Stimulated activated CD4-positive, alpha-beta T cell treated with anti-CD3 and anti-CD28 coated beads, Interleukin-2, amount 100 ng/mL, for 24 hours (primary cell): ENCODE data around the gene KCNAB1.
"Not testable (repeated sequence)": the region's sequence is repeated elsewhere in the genome, so short reads cannot be mapped to it uniquely, and the experiment has no call there.

ENCODE experiments used
- DNase-seq, 2 donors: peaks; one replicate each; pipeline ENCODE4 v3.0.0-alpha.2; 2020

KCNAB1 gene

GRCh38 chr3:156548041-156548687 is 427.8 kb downstream of the KCNAB1 start:
- DNase-seq, result no peak

GRCh38 chr3:156548902-156549301 is 428.5 kb downstream of the KCNAB1 start:
- DNase-seq, result no peak

- no peak for DNase-seq
Measured at GRCh38 chr3:156551261-156551660, 430.9 kb downstream of the KCNAB1 start.

- no peak for DNase-seq
Measured at GRCh38 chr3:156551746-156552145, 431.4 kb downstream of the KCNAB1 start.

GRCh38 chr3:156552973-156553372 is 432.6 kb downstream of the KCNAB1 start:
- DNase-seq, result no peak

- peak in 1 of 2 donors; percentile 22 for DNase-seq
Measured at GRCh38 chr3:156553705-156554356, 433.5 kb downstream of the KCNAB1 start.

- DNase-seq, result no peak
Measured at GRCh38 chr3:156554515-156554841, 434.1 kb downstream of the KCNAB1 start.

GRCh38 chr3:156554842-156555687 is 434.7 kb downstream of the KCNAB1 start, which contains the start of gene SSR3:
TSS of gene SSR3 (minus strand) at chr3:156555117. CDS start at chr3:156555089, 28 bp downstream.
- DNase-seq, result peak; percentile 98 to 99

GRCh38 chr3:156558389-156558788 is 438.0 kb downstream of the KCNAB1 start:
- no peak for DNase-seq

GRCh38 chr3:156559321-156559720 is 438.9 kb downstream of the KCNAB1 start:
- no peak for DNase-seq

- DNase-seq, result no peak
Measured at GRCh38 chr3:156561533-156561932, 441.2 kb downstream of the KCNAB1 start.

GRCh38 chr3:156562486-156562885 is 442.1 kb downstream of the KCNAB1 start:
- DNase-seq, result not testable (repeated sequence)

GRCh38 chr3:156563900-156564682 is 443.7 kb downstream of the KCNAB1 start:
- no peak for DNase-seq

- DNase-seq, result not testable (repeated sequence)
Measured at GRCh38 chr3:156569016-156569415, 448.6 kb downstream of the KCNAB1 start.

- not testable (repeated sequence) for DNase-seq
Measured at GRCh38 chr3:156569881-156570280, 449.5 kb downstream of the KCNAB1 start.

GRCh38 chr3:156575641-156576040 is 455.3 kb downstream of the KCNAB1 start:
- DNase-seq, result no peak

- DNase-seq, result no peak
Measured at GRCh38 chr3:156576051-156576450, 455.7 kb downstream of the KCNAB1 start.

GRCh38 chr3:156576651-156577348 is 456.4 kb downstream of the KCNAB1 start:
- DNase-seq, result no peak

- DNase-seq, result no peak
Measured at GRCh38 chr3:156577736-156578135, 457.4 kb downstream of the KCNAB1 start.

GRCh38 chr3:156579427-156579851 is 459.1 kb downstream of the KCNAB1 start:
- no peak for DNase-seq

- DNase-seq, result no peak
Measured at GRCh38 chr3:156581033-156581432, 460.7 kb downstream of the KCNAB1 start.

- DNase-seq, result no peak
Measured at GRCh38 chr3:156581954-156582353, 461.6 kb downstream of the KCNAB1 start.
